ENCODE measurements around the gene PLCH1. TPM values are rescaled to one million over a fixed set of nuclear protein-coding genes. Genes with fewer than 3 reads are reported as not detected.
"Not testable (repeated sequence)": the region's sequence is repeated elsewhere in the genome, so short reads cannot be mapped to it uniquely, and the experiment has no call there.

The PLCH1 gene
- total RNA-seq, 4 donors from 2014 or later: 0.68 to 1.2 (median 0.87) TPM

DNA sequence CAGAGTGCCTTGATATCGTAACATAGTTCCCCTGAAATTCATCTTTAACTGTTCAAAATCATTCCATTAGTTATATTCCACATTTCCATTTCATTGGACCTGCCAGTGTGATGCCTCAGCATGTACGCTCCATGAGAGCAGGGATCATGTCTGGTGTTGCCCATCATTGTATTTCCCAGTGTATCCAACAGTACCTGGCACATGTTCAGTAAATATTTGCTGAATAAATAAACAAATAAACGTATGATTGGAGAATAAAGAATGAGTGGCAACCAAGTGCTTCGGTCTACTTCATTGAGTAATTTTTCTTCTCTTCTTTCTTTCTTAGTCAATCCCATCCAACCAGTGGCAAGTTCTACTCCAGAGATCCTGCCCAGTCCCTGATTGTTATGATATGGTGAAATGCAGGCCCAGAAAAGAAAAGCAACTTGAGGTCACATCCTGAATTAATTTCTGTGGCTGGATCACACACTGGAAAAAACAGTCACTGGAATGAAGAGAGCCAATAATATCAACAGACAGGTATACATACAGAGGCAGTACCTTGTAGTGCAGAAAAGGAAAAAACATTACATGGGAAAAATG, 101.2 kb downstream of the PLCH1 start:
- no peaks in the 10 kb centered on the region for H3K27me3 ChIP-seq

DNA sequence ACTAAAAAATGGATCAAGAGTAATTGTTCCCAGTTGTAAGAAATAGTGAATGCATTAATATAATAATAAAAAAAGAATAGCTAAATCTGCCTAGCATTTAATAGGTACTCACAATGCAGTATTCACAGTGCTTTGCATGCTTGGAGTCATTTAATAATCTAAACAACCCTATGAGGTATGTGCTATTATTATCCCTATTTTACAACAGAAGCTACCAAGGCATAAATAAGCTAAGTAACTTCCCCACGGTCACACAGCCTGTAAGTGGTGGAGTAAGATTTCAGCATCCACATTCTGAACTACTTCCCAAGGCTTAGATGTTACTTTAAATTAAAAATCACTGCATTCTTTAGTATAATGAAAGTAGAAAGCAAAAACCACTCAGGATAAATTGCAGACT, 102.9 kb downstream of the PLCH1 start:
- no peak for DNase-seq (ENCODE audit: low spot score in 2 of 2)
- Histone ChIP-seq H3K4me1 (no peaks in the 10 kb centered on the region), H3K4me3 (no peak overlapping the region), H3K9me3 (no peaks in the 10 kb centered on the region), H3K36me3 (no peaks in the 10 kb centered on the region), H3K27ac (no peak overlapping the region), H3K27me3 (no peaks in the 10 kb centered on the region)
- 60% methylated on average over 1 of the region's 1 CpG for WGBS
- TF ChIP-seq EP300 (IDR thresholded peaks at IDR 0.05): no peak
- no peak for TF ChIP-seq POLR2A (IDR thresholded peaks at IDR 0.05)
- TF ChIP-seq POLR2AphosphoS5 (IDR thresholded peaks at IDR 0.05): no peak
- TF ChIP-seq, protein P1, sequence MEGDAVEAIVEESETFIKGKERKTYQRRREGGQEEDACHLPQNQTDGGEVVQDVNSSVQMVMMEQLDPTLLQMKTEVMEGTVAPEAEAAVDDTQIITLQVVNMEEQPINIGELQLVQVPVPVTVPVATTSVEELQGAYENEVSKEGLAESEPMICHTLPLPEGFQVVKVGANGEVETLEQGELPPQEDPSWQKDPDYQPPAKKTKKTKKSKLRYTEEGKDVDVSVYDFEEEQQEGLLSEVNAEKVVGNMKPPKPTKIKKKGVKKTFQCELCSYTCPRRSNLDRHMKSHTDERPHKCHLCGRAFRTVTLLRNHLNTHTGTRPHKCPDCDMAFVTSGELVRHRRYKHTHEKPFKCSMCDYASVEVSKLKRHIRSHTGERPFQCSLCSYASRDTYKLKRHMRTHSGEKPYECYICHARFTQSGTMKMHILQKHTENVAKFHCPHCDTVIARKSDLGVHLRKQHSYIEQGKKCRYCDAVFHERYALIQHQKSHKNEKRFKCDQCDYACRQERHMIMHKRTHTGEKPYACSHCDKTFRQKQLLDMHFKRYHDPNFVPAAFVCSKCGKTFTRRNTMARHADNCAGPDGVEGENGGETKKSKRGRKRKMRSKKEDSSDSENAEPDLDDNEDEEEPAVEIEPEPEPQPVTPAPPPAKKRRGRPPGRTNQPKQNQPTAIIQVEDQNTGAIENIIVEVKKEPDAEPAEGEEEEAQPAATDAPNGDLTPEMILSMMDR (IDR thresholded peaks at IDR 0.05): no peak

More for the DNA sequence above, 101.2 kb downstream of the PLCH1 start:
- DNase-seq (ENCODE audit: low spot score in 2 of 2): no peak
- H3K36me3 ChIP-seq: no peaks in the 10 kb centered on the region
- WGBS: 91% methylated on average over 4 of the region's 4 CpGs
- H3K27ac ChIP-seq: no peak overlapping the region
- no peaks in the 10 kb centered on the region for H3K9me3 ChIP-seq
- H3K4me1 ChIP-seq: no peaks in the 10 kb centered on the region
- no peak overlapping the region for H3K4me3 ChIP-seq
- TF ChIP-seq POLR2A (IDR thresholded peaks at IDR 0.05) (no peak), EP300 (IDR thresholded peaks at IDR 0.05) (no peak), POLR2AphosphoS5 (IDR thresholded peaks at IDR 0.05) (no peak)
- TF ChIP-seq, protein P1 (IDR thresholded peaks at IDR 0.05): no peak

DNA sequence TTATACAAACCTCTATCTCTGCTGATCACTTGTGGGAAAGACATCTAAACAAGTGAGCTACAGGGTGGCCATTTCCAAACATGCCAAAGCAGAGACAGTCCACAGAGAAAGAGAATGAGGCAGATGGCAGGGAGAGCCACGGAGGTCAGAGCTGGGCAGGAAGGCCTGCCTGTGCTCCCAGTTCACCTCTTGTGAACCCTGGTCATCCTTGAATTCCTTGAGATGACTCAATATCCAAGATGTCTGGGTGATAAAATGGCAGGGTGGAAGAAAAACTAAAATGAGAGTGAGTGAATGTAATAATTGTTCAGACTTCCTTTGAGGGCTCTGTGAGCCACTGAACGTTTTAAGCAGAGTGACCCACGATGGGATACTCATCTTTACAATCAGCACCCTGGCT, 104.8 kb downstream of the PLCH1 start:
- Histone ChIP-seq H3K27me3 (no peaks in the 10 kb centered on the region), H3K9me3 (no peaks in the 10 kb centered on the region), H3K4me3 (no peak overlapping the region), H3K36me3 (no peaks in the 10 kb centered on the region), H3K27ac (no peak overlapping the region), H3K4me1 (no peaks in the 10 kb centered on the region)
- DNase-seq (ENCODE audit: low spot score in 2 of 2): no peak
- no peak for TF ChIP-seq EP300 (IDR thresholded peaks at IDR 0.05)
- TF ChIP-seq POLR2AphosphoS5 (IDR thresholded peaks at IDR 0.05): no peak
- WGBS: 88% methylated on average over 3 of the region's 3 CpGs

DNA sequence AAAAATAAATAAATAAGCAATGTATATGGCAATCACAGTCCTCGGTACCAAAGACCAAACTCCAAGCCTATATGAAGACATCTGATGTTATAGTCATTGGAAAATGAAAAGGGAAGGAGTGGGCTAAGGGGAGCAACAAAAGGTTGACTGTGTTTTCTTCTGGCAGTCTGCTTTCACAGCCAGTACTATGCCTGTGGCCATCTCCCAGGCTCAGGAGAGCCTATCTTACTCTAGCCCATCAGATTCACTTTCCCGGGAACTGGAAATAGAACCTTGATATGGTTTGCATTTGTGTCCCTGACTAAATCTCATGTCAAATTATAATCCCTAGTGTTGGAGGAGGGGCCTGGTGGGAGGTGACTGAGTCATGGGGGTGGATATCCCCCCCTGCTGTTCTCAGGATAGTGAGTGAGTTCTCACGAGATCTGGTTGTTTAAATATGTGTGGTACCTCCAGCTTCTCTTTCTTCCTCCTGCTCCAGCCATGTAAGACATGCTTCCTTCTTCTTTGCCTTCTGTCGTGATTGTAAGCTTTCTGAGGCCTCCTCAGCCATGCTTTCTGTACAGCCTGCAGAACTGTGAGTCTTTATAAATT, 105.3 kb downstream of the PLCH1 start:
- Histone ChIP-seq H3K27me3 (no peaks in the 10 kb centered on the region), H3K36me3 (no peaks in the 10 kb centered on the region), H3K27ac (no peak overlapping the region), H3K4me3 (no peak overlapping the region), H3K4me1 (no peaks in the 10 kb centered on the region), H3K9me3 (no peaks in the 10 kb centered on the region)
- no peak for DNase-seq (ENCODE audit: low spot score in 2 of 2)
- WGBS: 82% methylated on average over 4 of the region's 4 CpGs
- TF ChIP-seq, protein P1 (IDR thresholded peaks at IDR 0.05): no peak
- TF ChIP-seq POLR2AphosphoS5 (IDR thresholded peaks at IDR 0.05) (no peak), POLR2A (IDR thresholded peaks at IDR 0.05) (no peak), EP300 (IDR thresholded peaks at IDR 0.05) (no peak)

DNA sequence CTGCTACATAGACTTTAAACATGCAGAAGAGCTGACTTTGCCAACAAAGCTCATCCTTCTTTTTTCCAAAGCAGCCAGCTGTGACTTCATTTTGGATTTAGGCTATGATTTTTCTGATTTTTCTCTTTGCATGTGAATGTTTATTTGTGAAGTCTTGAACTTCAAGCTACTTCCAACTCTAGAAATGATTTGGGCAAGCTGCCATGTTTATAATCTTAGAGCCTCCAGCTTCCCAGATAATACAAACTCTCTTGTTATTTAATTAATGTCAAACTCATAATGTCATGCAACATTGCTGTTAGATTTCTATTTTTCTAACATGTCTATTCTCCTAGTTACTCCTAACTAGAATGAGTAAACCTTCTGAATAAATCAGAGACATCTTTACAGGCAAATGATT, 106.4 kb downstream of the PLCH1 start:
- H3K27ac ChIP-seq; H3K36me3 ChIP-seq; DNase-seq (ENCODE audit: low spot score in 2 of 2); H3K9me3 ChIP-seq; H3K4me1 ChIP-seq; H3K27me3 ChIP-seq; H3K4me3 ChIP-seq: not testable (repeated sequence)

GRCh38 chr3:155637567-155637966, 107.3 kb downstream of the PLCH1 start:
- 68% methylated on average over 2 of the region's 2 CpGs for WGBS
- no peak overlapping the region for H3K4me3 ChIP-seq
- DNase-seq (ENCODE audit: low spot score in 2 of 2): no peak

More at GRCh38 chr3:155637567-155637966, 107.3 kb downstream of the PLCH1 start:
- no peaks in the 10 kb centered on the region for H3K9me3 ChIP-seq
- no peaks in the 10 kb centered on the region for H3K4me1 ChIP-seq
- H3K27ac ChIP-seq: no peak overlapping the region
- no peak for TF ChIP-seq POLR2AphosphoS5 (IDR thresholded peaks at IDR 0.05)
- TF ChIP-seq POLR2A (IDR thresholded peaks at IDR 0.05): no peak
- TF ChIP-seq EP300 (IDR thresholded peaks at IDR 0.05): no peak
- TF ChIP-seq, protein P1 (IDR thresholded peaks at IDR 0.05): no peak
- H3K27me3 ChIP-seq: no peaks in the 10 kb centered on the region
- no peaks in the 10 kb centered on the region for H3K36me3 ChIP-seq
